Activated CD8-positive, alpha-beta memory T cell treated with anti-CD3 and anti-CD28 coated beads, Interleukin-2, amount 50 U/mL, for 48 hours (primary cell): ENCODE results near the gene CDX1.

Experiments used
- DNase-seq: peaks from one replicate; pipeline ENCODE4 v3.0.0-alpha.2; 2020

The CDX1 gene

GRCh38 chr5:150146862-150147601 lies 19.5 kb upstream of the CDX1 start:
- DNase-seq, result no peak

- no peak for DNase-seq
Observed at GRCh38 chr5:150147670-150148069, 18.9 kb upstream of the CDX1 start.

GRCh38 chr5:150148117-150148927 lies 18.3 kb upstream of the CDX1 start:
- DNase-seq, result no peak

GRCh38 chr5:150149618-150150017 lies 17.0 kb upstream of the CDX1 start:
- DNase-seq, result no peak

- no peak for DNase-seq
Observed at GRCh38 chr5:150152636-150153462, 13.7 kb upstream of the CDX1 start.

- DNase-seq, result no peak
Observed at GRCh38 chr5:150153483-150153882, 13.1 kb upstream of the CDX1 start.

- DNase-seq, result no peak
Observed at GRCh38 chr5:150153957-150154617, 12.5 kb upstream of the CDX1 start.

GRCh38 chr5:150154618-150155128 lies 11.9 kb upstream of the CDX1 start:
- no peak for DNase-seq

GRCh38 chr5:150155258-150156026 lies 11.1 kb upstream of the CDX1 start, which contains the start of gene PDGFRB:
TSS of gene PDGFRB (minus strand) at chr5:150155845. CDS start at chr5:150137047, 18,798 bp downstream.
- peak; percentile 68 for DNase-seq

GRCh38 chr5:150156027-150156368 lies 10.6 kb upstream of the CDX1 start:
- DNase-seq, result no peak

GRCh38 chr5:150156540-150156939 lies 10.0 kb upstream of the CDX1 start:
- DNase-seq, result no peak

GRCh38 chr5:150157168-150157567 lies 9.4 kb upstream of the CDX1 start:
- DNase-seq, result no peak

- DNase-seq, result no peak
Observed at GRCh38 chr5:150158170-150158949, 8.2 kb upstream of the CDX1 start.

- no peak for DNase-seq
Observed at GRCh38 chr5:150159031-150159430, 7.5 kb upstream of the CDX1 start.

- DNase-seq, result no peak
Observed at GRCh38 chr5:150159741-150160179, 6.8 kb upstream of the CDX1 start.

- DNase-seq, result no peak
Observed at GRCh38 chr5:150160448-150161081, 6.0 kb upstream of the CDX1 start.

- peak; percentile 95 for DNase-seq
Observed at GRCh38 chr5:150161242-150162141, 5.1 kb upstream of the CDX1 start.

- DNase-seq, result no peak
Observed at GRCh38 chr5:150162142-150162513, 4.5 kb upstream of the CDX1 start.

GRCh38 chr5:150163035-150163434 lies 3.5 kb upstream of the CDX1 start:
- DNase-seq, result no peak
